ENCODE results near the gene SMPD3. TPM values are rescaled to one million over a fixed set of nuclear protein-coding genes. Genes with fewer than 3 reads are reported as not detected.

The SMPD3 gene
- total and polyA plus RNA-seq, 2 of the 8 experiments (the other 6 are each of a cell fraction or from before 2014, with no cell fraction given), result 0.39 to 1.3 TPM

DNA sequence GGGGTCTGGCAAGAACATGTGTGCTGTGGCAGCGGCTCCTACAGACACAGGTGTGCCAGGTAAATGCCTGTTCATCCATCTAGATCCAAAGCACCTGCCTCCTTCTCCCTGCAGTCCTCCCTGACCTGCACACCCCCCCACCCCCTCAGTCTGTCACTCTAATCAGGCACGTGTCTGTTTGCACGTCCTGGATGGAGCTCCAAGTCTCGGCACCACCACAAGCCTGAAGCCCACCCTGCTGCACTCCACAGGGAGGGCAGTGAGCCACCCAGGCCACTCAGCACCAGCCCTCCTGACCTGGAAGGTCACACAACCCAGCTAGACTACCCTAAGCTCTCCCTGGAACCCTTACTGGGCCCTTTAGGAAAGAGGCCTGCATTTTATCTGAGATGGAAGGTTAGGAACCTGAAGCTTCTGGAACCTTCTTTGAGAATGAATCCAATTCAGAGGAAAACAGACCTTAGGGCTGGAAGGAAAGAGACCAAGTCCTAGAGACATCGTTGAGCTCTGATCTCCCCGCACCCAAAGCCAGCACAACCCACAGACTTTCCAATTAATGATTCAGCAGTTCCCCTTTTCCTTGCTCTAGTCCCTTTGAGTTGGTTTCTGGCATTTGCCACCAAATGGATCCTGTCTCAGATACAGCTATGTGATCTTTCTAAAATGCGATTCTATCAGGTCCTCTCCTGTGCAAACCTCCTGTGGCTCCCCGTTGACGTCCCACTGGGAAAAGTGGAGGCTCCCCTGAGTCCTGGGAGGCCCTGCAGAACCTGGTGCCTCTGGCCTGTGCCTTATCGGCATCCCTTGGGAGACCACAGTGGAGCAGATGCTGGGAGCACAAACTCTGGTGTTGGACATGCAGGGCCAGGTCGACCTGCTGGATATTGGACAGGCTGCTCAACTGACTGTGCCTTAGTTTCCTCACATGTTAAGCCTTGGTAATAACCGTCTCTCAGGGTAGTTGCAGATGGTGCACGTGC lies 69.6 kb downstream of the SMPD3 start (continued):
- TF ChIP-seq, protein P1, sequence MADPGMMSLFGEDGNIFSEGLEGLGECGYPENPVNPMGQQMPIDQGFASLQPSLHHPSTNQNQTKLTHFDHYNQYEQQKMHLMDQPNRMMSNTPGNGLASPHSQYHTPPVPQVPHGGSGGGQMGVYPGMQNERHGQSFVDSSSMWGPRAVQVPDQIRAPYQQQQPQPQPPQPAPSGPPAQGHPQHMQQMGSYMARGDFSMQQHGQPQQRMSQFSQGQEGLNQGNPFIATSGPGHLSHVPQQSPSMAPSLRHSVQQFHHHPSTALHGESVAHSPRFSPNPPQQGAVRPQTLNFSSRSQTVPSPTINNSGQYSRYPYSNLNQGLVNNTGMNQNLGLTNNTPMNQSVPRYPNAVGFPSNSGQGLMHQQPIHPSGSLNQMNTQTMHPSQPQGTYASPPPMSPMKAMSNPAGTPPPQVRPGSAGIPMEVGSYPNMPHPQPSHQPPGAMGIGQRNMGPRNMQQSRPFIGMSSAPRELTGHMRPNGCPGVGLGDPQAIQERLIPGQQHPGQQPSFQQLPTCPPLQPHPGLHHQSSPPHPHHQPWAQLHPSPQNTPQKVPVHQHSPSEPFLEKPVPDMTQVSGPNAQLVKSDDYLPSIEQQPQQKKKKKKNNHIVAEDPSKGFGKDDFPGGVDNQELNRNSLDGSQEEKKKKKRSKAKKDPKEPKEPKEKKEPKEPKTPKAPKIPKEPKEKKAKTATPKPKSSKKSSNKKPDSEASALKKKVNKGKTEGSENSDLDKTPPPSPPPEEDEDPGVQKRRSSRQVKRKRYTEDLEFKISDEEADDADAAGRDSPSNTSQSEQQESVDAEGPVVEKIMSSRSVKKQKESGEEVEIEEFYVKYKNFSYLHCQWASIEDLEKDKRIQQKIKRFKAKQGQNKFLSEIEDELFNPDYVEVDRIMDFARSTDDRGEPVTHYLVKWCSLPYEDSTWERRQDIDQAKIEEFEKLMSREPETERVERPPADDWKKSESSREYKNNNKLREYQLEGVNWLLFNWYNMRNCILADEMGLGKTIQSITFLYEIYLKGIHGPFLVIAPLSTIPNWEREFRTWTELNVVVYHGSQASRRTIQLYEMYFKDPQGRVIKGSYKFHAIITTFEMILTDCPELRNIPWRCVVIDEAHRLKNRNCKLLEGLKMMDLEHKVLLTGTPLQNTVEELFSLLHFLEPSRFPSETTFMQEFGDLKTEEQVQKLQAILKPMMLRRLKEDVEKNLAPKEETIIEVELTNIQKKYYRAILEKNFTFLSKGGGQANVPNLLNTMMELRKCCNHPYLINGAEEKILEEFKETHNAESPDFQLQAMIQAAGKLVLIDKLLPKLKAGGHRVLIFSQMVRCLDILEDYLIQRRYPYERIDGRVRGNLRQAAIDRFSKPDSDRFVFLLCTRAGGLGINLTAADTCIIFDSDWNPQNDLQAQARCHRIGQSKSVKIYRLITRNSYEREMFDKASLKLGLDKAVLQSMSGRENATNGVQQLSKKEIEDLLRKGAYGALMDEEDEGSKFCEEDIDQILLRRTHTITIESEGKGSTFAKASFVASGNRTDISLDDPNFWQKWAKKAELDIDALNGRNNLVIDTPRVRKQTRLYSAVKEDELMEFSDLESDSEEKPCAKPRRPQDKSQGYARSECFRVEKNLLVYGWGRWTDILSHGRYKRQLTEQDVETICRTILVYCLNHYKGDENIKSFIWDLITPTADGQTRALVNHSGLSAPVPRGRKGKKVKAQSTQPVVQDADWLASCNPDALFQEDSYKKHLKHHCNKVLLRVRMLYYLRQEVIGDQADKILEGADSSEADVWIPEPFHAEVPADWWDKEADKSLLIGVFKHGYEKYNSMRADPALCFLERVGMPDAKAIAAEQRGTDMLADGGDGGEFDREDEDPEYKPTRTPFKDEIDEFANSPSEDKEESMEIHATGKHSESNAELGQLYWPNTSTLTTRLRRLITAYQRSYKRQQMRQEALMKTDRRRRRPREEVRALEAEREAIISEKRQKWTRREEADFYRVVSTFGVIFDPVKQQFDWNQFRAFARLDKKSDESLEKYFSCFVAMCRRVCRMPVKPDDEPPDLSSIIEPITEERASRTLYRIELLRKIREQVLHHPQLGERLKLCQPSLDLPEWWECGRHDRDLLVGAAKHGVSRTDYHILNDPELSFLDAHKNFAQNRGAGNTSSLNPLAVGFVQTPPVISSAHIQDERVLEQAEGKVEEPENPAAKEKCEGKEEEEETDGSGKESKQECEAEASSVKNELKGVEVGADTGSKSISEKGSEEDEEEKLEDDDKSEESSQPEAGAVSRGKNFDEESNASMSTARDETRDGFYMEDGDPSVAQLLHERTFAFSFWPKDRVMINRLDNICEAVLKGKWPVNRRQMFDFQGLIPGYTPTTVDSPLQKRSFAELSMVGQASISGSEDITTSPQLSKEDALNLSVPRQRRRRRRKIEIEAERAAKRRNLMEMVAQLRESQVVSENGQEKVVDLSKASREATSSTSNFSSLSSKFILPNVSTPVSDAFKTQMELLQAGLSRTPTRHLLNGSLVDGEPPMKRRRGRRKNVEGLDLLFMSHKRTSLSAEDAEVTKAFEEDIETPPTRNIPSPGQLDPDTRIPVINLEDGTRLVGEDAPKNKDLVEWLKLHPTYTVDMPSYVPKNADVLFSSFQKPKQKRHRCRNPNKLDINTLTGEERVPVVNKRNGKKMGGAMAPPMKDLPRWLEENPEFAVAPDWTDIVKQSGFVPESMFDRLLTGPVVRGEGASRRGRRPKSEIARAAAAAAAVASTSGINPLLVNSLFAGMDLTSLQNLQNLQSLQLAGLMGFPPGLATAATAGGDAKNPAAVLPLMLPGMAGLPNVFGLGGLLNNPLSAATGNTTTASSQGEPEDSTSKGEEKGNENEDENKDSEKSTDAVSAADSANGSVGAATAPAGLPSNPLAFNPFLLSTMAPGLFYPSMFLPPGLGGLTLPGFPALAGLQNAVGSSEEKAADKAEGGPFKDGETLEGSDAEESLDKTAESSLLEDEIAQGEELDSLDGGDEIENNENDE (IDR thresholded peaks at IDR 0.05; ENCODE audit: insufficient replicate concordance, low read length), result no peak
- no peak for TF ChIP-seq GTF2F1 (IDR thresholded peaks at IDR 0.05; ENCODE audit: borderline replicate concordance, low read depth, low read length)
- TF ChIP-seq TAF7 (optimal IDR thresholded peaks at IDR 0.05; ENCODE audit: borderline replicate concordance, low read depth, low read length), result no peak
- TF ChIP-seq BCL11A (IDR thresholded peaks at IDR 0.05; ENCODE audit: low read depth in 2 of 2, low read length in 2 of 2), result no peak
- TF ChIP-seq MAFK (IDR thresholded peaks at IDR 0.05; ENCODE audit: low read depth, low read length), result no peak
